ENCODE data around the gene KIAA1549.

- no peak for TF ChIP-seq CTCF (IDR thresholded peaks at IDR 0.05)
- no peak for TF ChIP-seq POLR2A (IDR thresholded peaks at IDR 0.05)
- no peak for TF ChIP-seq POLR2AphosphoS5 (IDR thresholded peaks at IDR 0.05)
- TF ChIP-seq EP300 (IDR thresholded peaks at IDR 0.05): no peak
These were observed 36.6 kb downstream of the KIAA1549 start for GRCh38 chr7:138944592-138944991.

Measured in gastroesophageal sphincter (tissue), 3 donors.